Endothelial cell of umbilical vein (primary cell): Measurements from ENCODE around the gene ITGA2B. TPM values are rescaled to one million over a fixed set of nuclear protein-coding genes. Genes with fewer than 3 reads are reported as not detected.

Source experiments
- BruUV-seq: library from RNA; stranded (reverse); fragments of 400-500 nt; replicated peaks from 2 replicates; lab custom pipeline; 2021; lab: Mats Ljungman, UMichigan
- CTCF ChIA-PET: fragments of 300-600, 350-600 bp; sonication (Branson Sonifier 250); formaldehyde crosslinking; loops from one replicate; lab custom pipeline; 2021; ENCODE audit warnings: antibody characterized with exemption, inconsistent platforms; lab: Charles Lee
- POLR2A ChIA-PET: fragments of 300-600, 350-600 bp; sonication (Branson Sonifier 250); formaldehyde crosslinking; loops from one replicate; lab custom pipeline; 2021; ENCODE audit warnings: antibody characterized with exemption, inconsistent platforms; lab: Charles Lee
- DNase-seq: peaks from one replicate; pipeline ENCODE4 v3.0.0-alpha.2; 2011; ENCODE audit warnings: low read depth, low spot score
- FAIRE-seq: peaks from 2 replicates; lab custom pipeline; 2011; peaks lifted over from hg19 to GRCh38; lab: Jason Lieb, UNC
- H2AFZ ChIP-seq: 2 replicates; pipeline ENCODE4 v1.6.0; 2012; ENCODE audit warnings: low read depth, low read length, control low read depth, inconsistent platforms
- H3K27ac ChIP-seq: 2 replicates; pipeline ENCODE4 v1.5.1; 2011; ENCODE audit warnings: low read depth, mild to moderate bottlenecking, control low read depth, low read length, moderate library complexity; ENCODE audit not compliant: insufficient read depth
- H3K27me3 ChIP-seq, 2 experiments: 2 replicates each; pipeline versions ENCODE4 v1.6.0 to v1.6.1; 2011; ENCODE audit warnings: low read length in 2 of 2, mixed read lengths in 1 of 2; ENCODE audit not compliant: control insufficient read depth in 2 of 2, insufficient read depth in 2 of 2
- H3K36me3 ChIP-seq, 2 experiments: 2 replicates in 1 of 2; 3 replicates in 1 of 2; pipeline ENCODE4 v1.5.1; 2011; ENCODE audit warnings: low read length in 2 of 2, mild to moderate bottlenecking in 1 of 2, moderate library complexity in 1 of 2; ENCODE audit not compliant: control insufficient read depth in 2 of 2, insufficient read depth in 2 of 2; ENCODE audit errors: extremely low read depth in 1 of 2
- H3K4me1 ChIP-seq: 3 replicates; pipeline ENCODE4 v1.5.1; 2011; ENCODE audit warnings: mild to moderate bottlenecking, low read length; ENCODE audit not compliant: control insufficient read depth, insufficient read depth; ENCODE audit errors: extremely low read depth
- H3K4me2 ChIP-seq: 2 replicates; pipeline ENCODE4 v1.6.1; 2011; ENCODE audit warnings: low read length, control low read depth, mixed read lengths; ENCODE audit not compliant: insufficient read depth
- H3K4me3 ChIP-seq, 3 experiments: fragments of 200-600 bp in 1 of 3; sonication (generic), shearing (Covaris generic) in 1 of 3; replicated peaks in 1 of 3; 2 replicates each; pipeline ENCODE4 v1.5.1; 2011 to 2016; ENCODE audit warnings: control low read depth in 3 of 3, low read length in 3 of 3, mild to moderate bottlenecking in 2 of 3, inconsistent platforms in 1 of 3, low read depth in 1 of 3, moderate library complexity in 1 of 3; ENCODE audit not compliant: insufficient read depth in 1 of 3
- H3K79me2 ChIP-seq: 2 replicates; pipeline ENCODE4 v1.6.0; 2012; ENCODE audit warnings: low read length, inconsistent platforms; ENCODE audit not compliant: control insufficient read depth, insufficient read depth
- H3K9ac ChIP-seq: replicated peaks from 2 replicates; pipeline ENCODE3; 2011; ENCODE audit warnings: low read length, control low read depth; ENCODE audit not compliant: insufficient read depth; ENCODE audit errors: extremely low read depth
- H3K9me1 ChIP-seq: replicated peaks from 3 replicates; pipeline ENCODE4 v1.6.0; 2011; ENCODE audit warnings: mild to moderate bottlenecking, low read length; ENCODE audit not compliant: control insufficient read depth, insufficient read depth; ENCODE audit errors: extremely low read depth
- H3K9me3 ChIP-seq: replicated peaks from 2 replicates; pipeline ENCODE4 v1.5.1; 2012; ENCODE audit warnings: low read length, inconsistent platforms; ENCODE audit not compliant: control insufficient read depth, insufficient read depth
- H4K20me1 ChIP-seq: replicated peaks from 2 replicates; pipeline ENCODE3; 2011; ENCODE audit warnings: mild to moderate bottlenecking, low read length; ENCODE audit not compliant: control insufficient read depth, insufficient read depth; ENCODE audit errors: extremely low read depth
- CTCF ChIP-seq, 2 donors: IDR thresholded peaks; 1 replicate in 1 of 2; 2 replicates in 1 of 2; pipeline ENCODE4 v1.5.1; 2011; ENCODE audit warnings: low read length in 2 of 2, mild to moderate bottlenecking in 2 of 2, moderate library complexity in 2 of 2, control low read depth in 1 of 2, inconsistent platforms in 1 of 2, low read depth in 1 of 2; ENCODE audit not compliant: insufficient read depth in 1 of 2; ENCODE audit errors: extremely low read depth in 1 of 2
- EZH2 ChIP-seq: IDR thresholded peaks from 2 replicates; pipeline ENCODE4 v1.6.1; 2012; ENCODE audit warnings: borderline replicate concordance, low read depth, mild to moderate bottlenecking, moderate library complexity, low read length, inconsistent platforms; ENCODE audit not compliant: severe bottlenecking
- FOS ChIP-seq: IDR thresholded peaks from 2 replicates; pipeline ENCODE4 v1.6.1; 2011; ENCODE audit warnings: mild to moderate bottlenecking, low read length, moderate library complexity, borderline replicate concordance; ENCODE audit not compliant: insufficient read depth
- GATA2 ChIP-seq: IDR thresholded peaks from 2 replicates; pipeline ENCODE4 v1.7.0; 2011; ENCODE audit warnings: low read depth, mild to moderate bottlenecking, moderate library complexity, mixed read lengths, low read length; ENCODE audit not compliant: insufficient read length, insufficient read depth
- JUN ChIP-seq: IDR thresholded peaks from 2 replicates; pipeline ENCODE4 v1.6.1; 2011; ENCODE audit warnings: borderline replicate concordance, low read depth; ENCODE audit not compliant: insufficient read length, insufficient read depth
- MAX ChIP-seq: IDR thresholded peaks from 2 replicates; pipeline ENCODE4 v1.6.1; 2011; ENCODE audit not compliant: insufficient read depth, insufficient read length
- MYC ChIP-seq: IDR thresholded peaks from one replicate; pipeline ENCODE4 v1.6.1; 2011; ENCODE audit warnings: mild to moderate bottlenecking, low read depth, low read length
- POLR2A ChIP-seq: IDR thresholded peaks from 2 replicates; pipeline ENCODE4 v1.6.1; 2012; ENCODE audit warnings: low read depth, mild to moderate bottlenecking, control low read depth, low read length
- POLR2AphosphoS5 ChIP-seq: IDR thresholded peaks from 2 replicates; pipeline ENCODE4 v1.6.1; 2012; ENCODE audit warnings: low read depth, mild to moderate bottlenecking, control low read depth, low read length, moderate library complexity; ENCODE audit not compliant: insufficient read depth
- dilution Hi-C: fragments of 300-500 bp; cut with MboI; formaldehyde crosslinking; loops from one replicate; pipeline ENCODE4 v1.15.0; 2019; ENCODE audit warnings: low sequenced_read_pairs; ENCODE audit not compliant: extremely low pct_ligation_motif_present
- intact Hi-C: fragments of 100-400 bp; cut with micrococcal nuclease; formaldehyde crosslinking; loops from one replicate; pipeline ENCODE4 v1.10.0; 2022
- polyA plus RNA-seq, 4 experiments: library from polyadenylated mRNA; depleted of rRNA in 3 of 4; stranded (reverse) in 3 of 4; unstranded in 1 of 4; fragments of >200 nt; gene quantifications; 2 replicates each; pipeline versions ENCODE4 v1.2.1 to v1.2.3, GENCODE V29; 2011 to 2012; ENCODE audit warnings: missing spikeins in 1 of 4
- total RNA-seq: library from RNA; stranded (reverse); gene quantifications from 2 replicates; pipeline ENCODE4 v1.2.3, GENCODE V29; 2021

The ITGA2B gene
- total and polyA plus RNA-seq, 2 donors (not counting 3 experiments of a cell fraction or from before 2014, with no cell fraction given), result 0.26 to 0.82 TPM

GRCh38 chr17:44397479-44398440 is 8.3 kb upstream of the ITGA2B start:
- BruUV-seq, result no TSS peak
- no peaks in the 10 kb centered on the region for H3K9me3 ChIP-seq
- dilution Hi-C loops (no loop called here), intact Hi-C loops (no loop called here)
- no peaks in the 10 kb centered on the region for H3K4me1 ChIP-seq
- no peak for FAIRE-seq
- H4K20me1 ChIP-seq, result no peaks in the 10 kb centered on the region
- ChIA-PET CTCF (interaction anchor here (1.0 to 9.2 kb wide), 3 partner anchors 23 to 125 kb away, joined by 3 to 86 read pairs (median 5); no protein-coding TSS in a partner anchor), POLR2A (no interaction called here)
- TF ChIP-seq EZH2 (no peak), FOS (no peak), MAX (no peak), POLR2A (no peak), MYC (no peak), CTCF (IDR thresholded peaks at IDR 0.05; ENCODE audit: extremely low read depth in 1 of 2, insufficient read depth in 1 of 2, low read depth in 1 of 2, low read length in 2 of 2) (no peak), JUN (no peak), POLR2AphosphoS5 (no peak), GATA2 (no peak)
- H3K4me2 ChIP-seq, result no peak overlapping the region
- peaks cover 8 to 26% of the 10 kb centered on the region in 2 experiments for H3K36me3 ChIP-seq
- no peak overlapping the region for H3K4me3 ChIP-seq
- H3K9me1 ChIP-seq, result no peaks in the 10 kb centered on the region
- H3K27me3 ChIP-seq, result no peaks in the 10 kb centered on the region
- H3K79me2 ChIP-seq, result no peaks in the 10 kb centered on the region
- H2AFZ ChIP-seq, result no peak overlapping the region
- H3K9ac ChIP-seq, result no peak overlapping the region
- DNase-seq, result no peak
- H3K27ac ChIP-seq, result no peak overlapping the region
